RWPE2 (cell line): Measurements from ENCODE around the gene WRAP73.
A peak's percentile ranks its signal among the peaks of the same experiment; 100 is the strongest.

ENCODE experiments used
- ATAC-seq: fragments of 200-7000 bp; cut with Tn5 transposase; 3 replicates; pipeline ENCODE4 v1.9.1; 2021; ENCODE audit warnings: low read depth
- DNase-seq: peaks from one replicate; pipeline ENCODE4 v3.0.0-alpha.2; 2020; ENCODE audit warnings: low spot score
- H3K27ac ChIP-seq: fragments of 450-650 bp; 2 replicates; pipeline ENCODE4 v1.5.1; 2017; ENCODE audit warnings: mild to moderate bottlenecking; ENCODE audit not compliant: poor library complexity, severe bottlenecking
- H3K27me3 ChIP-seq: fragments of 250-450 bp; sonication (Bioruptor Pico); 2 replicates; pipeline ENCODE4 v1.5.1; 2021; ENCODE audit warnings: mild to moderate bottlenecking, moderate library complexity; ENCODE audit not compliant: insufficient read depth, poor library complexity, severe bottlenecking
- H3K36me3 ChIP-seq: fragments of 250-450 bp; sonication (Bioruptor Pico); 2 replicates; pipeline ENCODE4 v1.5.1; 2020; ENCODE audit warnings: low read depth, mild to moderate bottlenecking, moderate library complexity
- H3K4me1 ChIP-seq: fragments of 250-450 bp; sonication (Bioruptor Pico); 2 replicates; pipeline ENCODE4 v1.5.1; 2021; ENCODE audit warnings: mild to moderate bottlenecking, moderate library complexity; ENCODE audit not compliant: insufficient read depth, poor library complexity, severe bottlenecking
- H3K4me3 ChIP-seq: fragments of 250-450 bp; sonication (Bioruptor Pico); 2 replicates; pipeline ENCODE4 v1.5.1; 2021; ENCODE audit warnings: mild to moderate bottlenecking, moderate library complexity; ENCODE audit not compliant: severe bottlenecking
- H3K9me3 ChIP-seq: fragments of 250-450 bp; sonication (Bioruptor Pico); 2 replicates; pipeline ENCODE4 v1.5.1; 2021; ENCODE audit warnings: mild to moderate bottlenecking, moderate library complexity; ENCODE audit not compliant: severe bottlenecking
- TF ChIP-seq, protein P1 (sequence below): fragments of 450-650 bp; IDR thresholded peaks from one replicate; pipeline ENCODE4 v1.5.1; 2017; ENCODE audit warnings: mild to moderate bottlenecking, moderate library complexity; ENCODE audit not compliant: poor library complexity, severe bottlenecking

The WRAP73 gene

GRCh38 chr1:3669421-3669821 is 19.5 kb upstream of the WRAP73 start:
- no peak for DNase-seq
- H3K9me3 ChIP-seq = no peaks in the 10 kb centered on the region
- no peaks in the 10 kb centered on the region for H3K36me3 ChIP-seq
- TF ChIP-seq, protein P1, sequence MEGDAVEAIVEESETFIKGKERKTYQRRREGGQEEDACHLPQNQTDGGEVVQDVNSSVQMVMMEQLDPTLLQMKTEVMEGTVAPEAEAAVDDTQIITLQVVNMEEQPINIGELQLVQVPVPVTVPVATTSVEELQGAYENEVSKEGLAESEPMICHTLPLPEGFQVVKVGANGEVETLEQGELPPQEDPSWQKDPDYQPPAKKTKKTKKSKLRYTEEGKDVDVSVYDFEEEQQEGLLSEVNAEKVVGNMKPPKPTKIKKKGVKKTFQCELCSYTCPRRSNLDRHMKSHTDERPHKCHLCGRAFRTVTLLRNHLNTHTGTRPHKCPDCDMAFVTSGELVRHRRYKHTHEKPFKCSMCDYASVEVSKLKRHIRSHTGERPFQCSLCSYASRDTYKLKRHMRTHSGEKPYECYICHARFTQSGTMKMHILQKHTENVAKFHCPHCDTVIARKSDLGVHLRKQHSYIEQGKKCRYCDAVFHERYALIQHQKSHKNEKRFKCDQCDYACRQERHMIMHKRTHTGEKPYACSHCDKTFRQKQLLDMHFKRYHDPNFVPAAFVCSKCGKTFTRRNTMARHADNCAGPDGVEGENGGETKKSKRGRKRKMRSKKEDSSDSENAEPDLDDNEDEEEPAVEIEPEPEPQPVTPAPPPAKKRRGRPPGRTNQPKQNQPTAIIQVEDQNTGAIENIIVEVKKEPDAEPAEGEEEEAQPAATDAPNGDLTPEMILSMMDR = no peak
- peaks cover 7% of the 10 kb centered on the region for H3K4me1 ChIP-seq
- ATAC-seq = no peak
- no peak overlapping the region for H3K27ac ChIP-seq
- no peaks in the 10 kb centered on the region for H3K27me3 ChIP-seq
- H3K4me3 ChIP-seq = no peak overlapping the region

GRCh38 chr1:3668585-3669300 is 18.8 kb upstream of the WRAP73 start:
- ATAC-seq = peak; percentile 61
- Histone ChIP-seq H3K9me3 (no peaks in the 10 kb centered on the region), H3K4me1 (peaks cover 6% of the 10 kb centered on the region), H3K27ac (no peak overlapping the region), H3K27me3 (no peaks in the 10 kb centered on the region), H3K36me3 (no peaks in the 10 kb centered on the region), H3K4me3 (no peak overlapping the region)
- peak; percentile 71 for DNase-seq
- TF ChIP-seq, protein P1 = no peak

DNA sequence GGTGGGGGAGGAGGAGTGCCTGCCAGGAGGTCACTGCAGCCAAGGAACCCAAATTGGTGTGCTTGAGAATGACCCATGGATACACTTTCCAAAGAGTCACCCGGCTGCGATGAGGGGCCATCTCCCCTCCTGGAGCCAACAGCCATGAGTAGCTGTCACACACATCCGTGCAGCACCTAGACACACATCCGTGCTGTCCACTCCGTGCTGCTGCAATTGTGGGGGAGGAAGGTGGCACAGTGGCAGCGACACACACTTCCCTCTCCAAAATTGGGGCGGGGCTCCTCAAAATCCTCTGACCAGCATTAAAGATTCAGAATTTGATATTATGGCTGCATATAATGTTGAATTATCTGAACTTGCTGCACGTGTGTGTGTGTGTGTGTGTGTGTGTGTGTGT is 18.2 kb upstream of the WRAP73 start:
- Histone ChIP-seq H3K4me1 (peaks cover 6% of the 10 kb centered on the region), H3K4me3 (no peak overlapping the region), H3K9me3 (no peaks in the 10 kb centered on the region), H3K36me3 (no peaks in the 10 kb centered on the region), H3K27ac (no peak overlapping the region), H3K27me3 (no peaks in the 10 kb centered on the region)
- no peak for DNase-seq
- no peak for ATAC-seq
- TF ChIP-seq, protein P1 = no peak

GRCh38 chr1:3664700-3665375 is 14.9 kb upstream of the WRAP73 start:
- Histone ChIP-seq H3K4me1 (peaks cover 6% of the 10 kb centered on the region), H3K27me3 (peaks cover 6% of the 10 kb centered on the region), H3K27ac (no peak overlapping the region), H3K9me3 (no peaks in the 10 kb centered on the region), H3K4me3 (no peak overlapping the region), H3K36me3 (no peaks in the 10 kb centered on the region)
- DNase-seq = no peak
- no peak for ATAC-seq
- TF ChIP-seq, protein P1 = no peak
